Mesodermal cell (in vitro differentiated cells): ENCODE data around the gene GRK6.

ENCODE experiments used
- H3K27ac ChIP-seq: 2 replicates; pipeline ENCODE4 v1.7.0; 2013; ENCODE audit warnings: mild to moderate bottlenecking, low read depth, low read length, moderate library complexity; ENCODE audit not compliant: severe bottlenecking
- H3K36me3 ChIP-seq: 2 replicates; pipeline ENCODE4 v1.7.1; 2013; ENCODE audit warnings: mild to moderate bottlenecking, low read length, moderate library complexity; ENCODE audit not compliant: control insufficient read depth, insufficient read depth
- H3K4me1 ChIP-seq: one replicate; pipeline ENCODE4 v1.7.1; 2013; ENCODE audit warnings: mild to moderate bottlenecking, low read length; ENCODE audit not compliant: insufficient read depth, control insufficient read depth, poor library complexity, severe bottlenecking
- H3K4me3 ChIP-seq: 2 replicates; pipeline ENCODE4 v1.7.0; 2013; ENCODE audit warnings: low read length, control low read depth, mild to moderate bottlenecking; ENCODE audit not compliant: insufficient read depth, poor library complexity, severe bottlenecking; ENCODE audit errors: extremely low read depth
- H3K9me3 ChIP-seq: 2 replicates; pipeline ENCODE4 v1.7.1; 2013; ENCODE audit warnings: mild to moderate bottlenecking, low read length, moderate library complexity; ENCODE audit not compliant: control insufficient read depth
- WGBS, 2 experiments: methylation state at CpG; one replicate each; pipeline ENCODE4 v1.1.5; 2013; ENCODE audit warnings: missing lambda C conversion rate in 2 of 2; ENCODE audit not compliant: insufficient coverage in 2 of 2; 5-methylcytosine and 5-hydroxymethylcytosine counted together

Gene GRK6

DNA sequence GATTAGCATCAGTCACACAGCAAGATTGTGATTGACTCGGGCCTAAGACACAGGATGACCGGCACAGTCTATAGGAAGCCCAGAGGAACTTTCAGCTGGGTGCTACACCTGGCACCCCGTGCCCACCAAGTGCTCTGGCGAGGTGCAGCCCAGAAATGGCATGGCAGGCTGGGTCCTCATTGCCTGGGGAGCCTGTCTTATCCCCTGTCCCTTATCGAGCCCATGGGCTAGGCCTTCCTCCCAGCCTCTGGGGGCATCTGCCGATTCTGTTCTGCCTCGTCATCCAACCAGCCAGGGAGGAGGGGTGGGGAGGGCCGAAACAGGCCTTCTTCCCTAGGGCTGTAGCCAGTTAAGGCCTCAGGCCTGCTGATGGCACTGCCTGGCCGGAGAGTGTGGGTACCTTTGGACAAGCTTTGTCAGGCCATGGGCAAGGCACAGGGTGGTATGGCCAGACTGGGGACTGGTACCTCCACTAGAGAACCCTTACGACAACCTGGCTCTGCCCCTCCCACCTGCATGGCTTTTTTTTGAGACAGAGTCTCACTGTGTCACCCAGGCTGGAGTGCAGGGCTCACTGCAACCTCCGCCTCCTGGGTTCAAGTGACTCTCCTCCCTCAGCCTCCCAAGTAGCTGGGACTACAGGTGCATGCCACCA, 1.6 kb downstream of the GRK6 start:
- H3K4me3 ChIP-seq, result no peak overlapping the region
- peaks cover 32% of the 10 kb centered on the region for H3K36me3 ChIP-seq
- H3K9me3 ChIP-seq, result no peaks in the 10 kb centered on the region
- 91 to 96% methylated on average over 9 to 11 of the region's 11 CpGs for WGBS, 2 experiments
- peaks cover 17% of the 10 kb centered on the region for H3K4me1 ChIP-seq
- no peak overlapping the region for H3K27ac ChIP-seq

- Histone ChIP-seq H3K36me3 (peaks cover 38% of the 10 kb centered on the region), H3K9me3 (no peaks in the 10 kb centered on the region), H3K27ac (no peak overlapping the region), H3K4me1 (peaks cover 17% of the 10 kb centered on the region), H3K4me3 (no peak overlapping the region)
- 90 to 91% methylated on average over 7 to 10 of the region's 10 CpGs for whole genome bisulfite sequencing, 2 experiments
Measured at GRCh38 chr5:177428574-177429217, 2.2 kb downstream of the GRK6 start.

DNA sequence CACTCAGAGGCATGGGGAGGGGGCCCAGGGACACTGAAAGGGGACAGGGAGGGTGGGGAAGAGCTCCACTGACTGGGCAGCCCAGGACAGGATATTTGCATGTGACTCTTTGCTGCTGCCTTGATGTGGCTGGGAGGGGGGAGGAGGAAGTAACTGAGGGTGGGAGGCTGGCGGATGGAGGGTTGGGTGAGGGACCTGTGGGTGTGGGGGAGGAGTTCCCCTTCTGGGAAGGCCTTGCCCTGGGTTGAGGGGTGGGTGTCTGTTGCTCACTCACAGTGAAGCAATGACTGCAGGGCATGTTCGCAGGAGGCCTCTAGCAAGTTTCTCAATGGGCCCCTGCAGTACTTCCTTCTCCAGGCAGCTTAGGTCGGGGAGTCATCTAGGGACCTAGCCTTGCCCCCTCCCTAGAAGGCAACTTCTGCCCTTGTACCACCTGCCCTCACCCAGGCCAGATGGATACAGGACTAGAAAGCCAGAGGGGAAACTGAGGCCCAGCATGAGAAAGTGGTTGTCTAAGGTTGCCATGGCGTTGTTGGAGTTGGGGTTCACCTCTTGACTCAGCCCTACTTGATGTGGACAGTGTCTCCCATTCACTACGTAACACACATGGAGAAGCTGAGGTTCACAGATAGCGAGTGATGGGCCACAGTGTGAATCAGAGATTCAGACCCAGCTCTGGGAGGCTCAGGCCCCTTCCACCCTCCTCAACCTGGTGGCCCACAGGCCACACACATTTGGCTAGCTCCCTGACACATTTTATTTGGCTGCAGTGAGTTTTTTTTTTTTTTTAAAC, 3.0 kb downstream of the GRK6 start:
- no peak overlapping the region for H3K4me3 ChIP-seq
- 93 to 94% methylated on average over 6 of the region's 6 CpGs for WGBS, 2 experiments
- H3K36me3 ChIP-seq, result peaks cover 46% of the 10 kb centered on the region
- H3K9me3 ChIP-seq, result no peaks in the 10 kb centered on the region
- H3K27ac ChIP-seq, result no peak overlapping the region
- H3K4me1 ChIP-seq, result peaks cover 17% of the 10 kb centered on the region

DNA sequence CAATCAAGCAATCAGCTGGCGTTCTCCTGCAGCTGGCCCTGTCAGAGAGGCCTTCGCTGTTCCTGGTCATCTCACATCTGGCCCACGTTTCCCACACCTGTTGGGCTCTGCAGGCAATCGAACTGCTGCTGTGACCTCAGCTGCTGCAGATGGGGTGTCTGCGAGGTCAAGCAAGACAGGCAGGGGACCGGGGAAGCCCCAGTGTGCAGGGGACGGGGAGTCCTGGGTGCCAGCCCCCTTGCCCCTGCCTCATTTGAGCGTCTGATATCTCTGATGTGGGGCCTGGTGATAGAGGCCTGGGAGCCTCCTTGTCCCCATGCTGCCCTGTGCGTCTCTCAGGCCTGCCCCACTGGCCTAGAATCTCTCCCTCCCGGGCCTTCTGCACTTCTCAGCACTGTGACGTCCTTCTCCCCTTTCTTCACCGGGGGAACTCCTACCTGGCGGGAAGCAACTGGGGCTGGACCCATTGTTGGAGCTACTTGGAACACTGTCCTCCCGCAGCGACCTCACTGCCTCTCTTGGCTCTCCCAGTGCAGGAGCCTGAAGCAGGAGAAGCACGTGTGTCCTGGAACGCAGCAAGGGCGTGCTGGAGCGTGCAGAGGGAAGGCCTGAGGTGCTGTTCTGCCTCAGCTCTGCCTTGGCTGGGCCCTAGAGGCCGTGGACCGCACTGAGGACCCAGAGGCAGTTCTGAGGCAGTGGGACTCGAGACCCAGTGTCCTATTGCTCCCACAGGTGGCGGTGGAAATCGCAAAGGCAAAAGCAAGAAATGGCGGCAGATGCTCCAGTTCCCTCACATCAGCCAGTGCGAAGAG, 3.9 kb downstream of the GRK6 start:
- WGBS, 2 experiments, result 94 to 95% methylated on average over 25 of the region's 26 CpGs
- H3K4me1 ChIP-seq, result peaks cover 15% of the 10 kb centered on the region
- H3K9me3 ChIP-seq, result no peaks in the 10 kb centered on the region
- no peak overlapping the region for H3K27ac ChIP-seq
- H3K4me3 ChIP-seq, result no peak overlapping the region
- H3K36me3 ChIP-seq, result peaks cover 55% of the 10 kb centered on the region

- WGBS, 2 experiments, result 89 to 91% methylated on average over 6 to 7 of the region's 7 CpGs
- no peaks in the 10 kb centered on the region for H3K9me3 ChIP-seq
- peaks cover 11% of the 10 kb centered on the region for H3K4me1 ChIP-seq
- peaks cover 57% of the 10 kb centered on the region for H3K36me3 ChIP-seq
- H3K4me3 ChIP-seq, result no peak overlapping the region
- H3K27ac ChIP-seq, result no peak overlapping the region
Measured at GRCh38 chr5:177430972-177431316, 4.5 kb downstream of the GRK6 start.

- Histone ChIP-seq H3K9me3 (no peaks in the 10 kb centered on the region), H3K27ac (no peak overlapping the region), H3K36me3 (peaks cover 59% of the 10 kb centered on the region), H3K4me3 (no peak overlapping the region), H3K4me1 (peaks cover 11% of the 10 kb centered on the region)
- WGBS, 2 experiments, result 97 to 98% methylated on average over 25 to 29 of the region's 29 CpGs
Measured at GRCh38 chr5:177431317-177432142, 5.1 kb downstream of the GRK6 start.

- no peak overlapping the region for H3K27ac ChIP-seq
- H3K4me1 ChIP-seq, result peaks cover 11% of the 10 kb centered on the region
- WGBS, 2 experiments, result 91 to 92% methylated on average over 15 to 18 of the region's 18 CpGs
- H3K9me3 ChIP-seq, result no peaks in the 10 kb centered on the region
- H3K36me3 ChIP-seq, result peaks cover 64% of the 10 kb centered on the region
- H3K4me3 ChIP-seq, result no peak overlapping the region
Measured at GRCh38 chr5:177432143-177432838, 5.8 kb downstream of the GRK6 start.

DNA sequence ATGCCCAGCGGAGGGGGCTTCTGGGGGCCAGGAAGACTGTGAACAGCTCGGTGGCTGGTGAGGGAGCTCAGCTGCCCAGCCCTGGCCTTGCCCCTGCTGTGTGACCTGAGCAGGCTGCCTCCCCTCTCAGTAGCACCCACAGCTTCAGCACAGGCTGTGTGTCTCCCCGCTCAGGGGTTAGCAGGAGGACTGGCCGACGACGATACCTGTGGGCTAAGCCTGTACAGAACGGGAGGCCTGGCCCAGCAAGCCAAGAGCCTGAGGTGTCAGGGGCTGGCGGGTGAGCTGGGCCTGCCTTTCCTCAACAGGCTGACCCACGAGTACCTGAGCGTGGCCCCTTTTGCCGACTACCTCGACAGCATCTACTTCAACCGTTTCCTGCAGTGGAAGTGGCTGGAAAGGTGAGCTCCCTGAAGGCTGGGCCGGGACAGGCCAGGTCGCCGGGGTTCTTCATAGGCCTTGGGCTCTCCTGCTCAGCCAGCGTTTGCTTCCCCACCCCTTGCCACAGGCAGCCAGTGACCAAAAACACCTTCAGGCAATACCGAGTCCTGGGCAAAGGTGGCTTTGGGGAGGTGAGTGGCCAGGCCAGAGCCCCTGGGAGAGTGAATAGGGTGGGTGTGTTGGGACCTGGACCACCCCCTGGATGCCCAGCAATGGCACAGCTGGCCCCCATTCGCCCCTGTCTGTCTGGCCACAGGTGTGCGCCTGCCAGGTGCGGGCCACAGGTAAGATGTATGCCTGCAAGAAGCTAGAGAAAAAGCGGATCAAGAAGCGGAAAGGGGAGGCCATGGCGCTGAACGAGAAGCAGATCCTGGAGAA, 6.6 kb downstream of the GRK6 start:
- WGBS, 2 experiments, result 91 to 99% methylated on average over 20 to 23 of the region's 25 CpGs
- Histone ChIP-seq H3K4me1 (peaks cover 11% of the 10 kb centered on the region), H3K36me3 (peaks cover 69% of the 10 kb centered on the region), H3K9me3 (no peaks in the 10 kb centered on the region), H3K27ac (no peak overlapping the region), H3K4me3 (no peak overlapping the region)

DNA sequence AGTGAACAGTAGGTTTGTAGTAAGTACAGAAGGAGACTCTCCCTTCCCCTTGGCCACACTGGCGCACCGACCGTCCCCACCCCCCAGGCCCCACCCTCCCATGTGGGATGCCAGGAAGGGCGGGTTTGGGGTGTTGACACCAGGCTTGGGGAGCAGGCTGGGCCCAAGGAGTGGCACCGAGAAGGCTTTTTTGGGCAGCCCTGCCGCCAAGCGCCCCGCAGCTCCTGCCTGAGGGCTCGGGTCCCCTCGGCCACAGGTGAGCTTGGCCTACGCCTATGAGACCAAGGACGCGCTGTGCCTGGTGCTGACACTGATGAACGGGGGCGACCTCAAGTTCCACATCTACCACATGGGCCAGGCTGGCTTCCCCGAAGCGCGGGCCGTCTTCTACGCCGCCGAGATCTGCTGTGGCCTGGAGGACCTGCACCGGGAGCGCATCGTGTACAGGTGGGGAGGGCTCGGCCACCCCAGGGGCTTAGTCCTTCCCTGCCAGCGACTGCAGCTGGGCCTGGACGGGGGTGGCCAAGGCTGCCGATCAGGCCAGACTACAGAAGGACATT, 7.3 kb downstream of the GRK6 start:
- H3K4me1 ChIP-seq, result peaks cover 9% of the 10 kb centered on the region
- H3K27ac ChIP-seq, result no peak overlapping the region
- no peaks in the 10 kb centered on the region for H3K9me3 ChIP-seq
- H3K4me3 ChIP-seq, result no peak overlapping the region
- 96% methylated on average over 26 of the region's 29 CpGs for WGBS, 2 experiments
- peaks cover 72% of the 10 kb centered on the region for H3K36me3 ChIP-seq
